ENCODE measurements around the gene ESPN.

Gene ESPN

DNA sequence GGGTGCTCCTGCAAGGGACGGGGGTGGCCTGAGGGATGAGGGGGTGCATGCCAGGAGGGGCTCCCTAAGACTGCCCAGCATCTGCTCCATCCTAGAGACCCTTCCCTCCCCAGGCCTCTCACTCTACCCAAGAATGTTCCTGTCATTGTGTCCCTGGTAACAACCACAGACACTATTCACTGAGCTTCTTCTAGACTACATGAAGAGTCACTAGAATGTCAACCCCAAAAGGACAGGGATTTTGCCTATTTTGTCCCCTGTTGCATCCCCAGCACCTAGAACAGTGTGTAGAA lies 38.5 kb downstream of the ESPN start:
- no peak for ATAC-seq
- TF ChIP-seq, protein P1, sequence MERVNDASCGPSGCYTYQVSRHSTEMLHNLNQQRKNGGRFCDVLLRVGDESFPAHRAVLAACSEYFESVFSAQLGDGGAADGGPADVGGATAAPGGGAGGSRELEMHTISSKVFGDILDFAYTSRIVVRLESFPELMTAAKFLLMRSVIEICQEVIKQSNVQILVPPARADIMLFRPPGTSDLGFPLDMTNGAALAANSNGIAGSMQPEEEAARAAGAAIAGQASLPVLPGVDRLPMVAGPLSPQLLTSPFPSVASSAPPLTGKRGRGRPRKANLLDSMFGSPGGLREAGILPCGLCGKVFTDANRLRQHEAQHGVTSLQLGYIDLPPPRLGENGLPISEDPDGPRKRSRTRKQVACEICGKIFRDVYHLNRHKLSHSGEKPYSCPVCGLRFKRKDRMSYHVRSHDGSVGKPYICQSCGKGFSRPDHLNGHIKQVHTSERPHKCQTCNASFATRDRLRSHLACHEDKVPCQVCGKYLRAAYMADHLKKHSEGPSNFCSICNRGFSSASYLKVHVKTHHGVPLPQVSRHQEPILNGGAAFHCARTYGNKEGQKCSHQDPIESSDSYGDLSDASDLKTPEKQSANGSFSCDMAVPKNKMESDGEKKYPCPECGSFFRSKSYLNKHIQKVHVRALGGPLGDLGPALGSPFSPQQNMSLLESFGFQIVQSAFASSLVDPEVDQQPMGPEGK (CRISPR knock-in tag; IDR thresholded peaks at IDR 0.05; ENCODE audit: borderline replicate concordance): no peak
- no peak for TF ChIP-seq ZNF70 (CRISPR knock-in tag; IDR thresholded peaks at IDR 0.05)
- no peak for TF ChIP-seq CSDC2 (CRISPR knock-in tag; IDR thresholded peaks at IDR 0.05)
- TF ChIP-seq, protein P2, sequence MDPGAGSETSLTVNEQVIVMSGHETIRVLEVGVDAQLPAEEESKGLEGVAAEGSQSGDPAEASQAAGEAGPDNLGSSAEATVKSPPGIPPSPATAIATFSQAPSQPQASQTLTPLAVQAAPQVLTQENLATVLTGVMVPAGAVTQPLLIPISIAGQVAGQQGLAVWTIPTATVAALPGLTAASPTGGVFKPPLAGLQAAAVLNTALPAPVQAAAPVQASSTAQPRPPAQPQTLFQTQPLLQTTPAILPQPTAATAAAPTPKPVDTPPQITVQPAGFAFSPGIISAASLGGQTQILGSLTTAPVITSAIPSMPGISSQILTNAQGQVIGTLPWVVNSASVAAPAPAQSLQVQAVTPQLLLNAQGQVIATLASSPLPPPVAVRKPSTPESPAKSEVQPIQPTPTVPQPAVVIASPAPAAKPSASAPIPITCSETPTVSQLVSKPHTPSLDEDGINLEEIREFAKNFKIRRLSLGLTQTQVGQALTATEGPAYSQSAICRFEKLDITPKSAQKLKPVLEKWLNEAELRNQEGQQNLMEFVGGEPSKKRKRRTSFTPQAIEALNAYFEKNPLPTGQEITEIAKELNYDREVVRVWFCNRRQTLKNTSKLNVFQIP (CRISPR knock-in tag; IDR thresholded peaks at IDR 0.05; ENCODE audit: borderline replicate concordance, low read depth): no peak
- TF ChIP-seq ZNF8 (CRISPR knock-in tag; IDR thresholded peaks at IDR 0.05): no peak
- TF ChIP-seq SNAI2 (CRISPR knock-in tag; IDR thresholded peaks at IDR 0.05): no peak
- no peak for TF ChIP-seq TCF4 (CRISPR knock-in tag; IDR thresholded peaks at IDR 0.05; ENCODE audit: borderline replicate concordance)
- no peak for TF ChIP-seq PPARA (CRISPR knock-in tag; IDR thresholded peaks at IDR 0.05; ENCODE audit: borderline replicate concordance)
- TF ChIP-seq, protein P3, sequence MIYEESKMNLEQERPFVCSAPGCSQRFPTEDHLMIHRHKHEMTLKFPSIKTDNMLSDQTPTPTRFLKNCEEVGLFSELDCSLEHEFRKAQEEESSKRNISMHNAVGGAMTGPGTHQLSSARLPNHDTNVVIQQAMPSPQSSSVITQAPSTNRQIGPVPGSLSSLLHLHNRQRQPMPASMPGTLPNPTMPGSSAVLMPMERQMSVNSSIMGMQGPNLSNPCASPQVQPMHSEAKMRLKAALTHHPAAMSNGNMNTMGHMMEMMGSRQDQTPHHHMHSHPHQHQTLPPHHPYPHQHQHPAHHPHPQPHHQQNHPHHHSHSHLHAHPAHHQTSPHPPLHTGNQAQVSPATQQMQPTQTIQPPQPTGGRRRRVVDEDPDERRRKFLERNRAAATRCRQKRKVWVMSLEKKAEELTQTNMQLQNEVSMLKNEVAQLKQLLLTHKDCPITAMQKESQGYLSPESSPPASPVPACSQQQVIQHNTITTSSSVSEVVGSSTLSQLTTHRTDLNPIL (CRISPR knock-in tag; IDR thresholded peaks at IDR 0.05; ENCODE audit: low read depth): no peak
- no peak for TF ChIP-seq OSR1 (CRISPR knock-in tag; IDR thresholded peaks at IDR 0.05)
- no peak for TF ChIP-seq ZFP30 (CRISPR knock-in tag; IDR thresholded peaks at IDR 0.05)
- no peak for TF ChIP-seq ZNF565 (CRISPR knock-in tag; conservative IDR thresholded peaks at IDR 0.05; ENCODE audit: low read depth)
- TF ChIP-seq BACH2 (CRISPR knock-in tag; IDR thresholded peaks at IDR 0.05; ENCODE audit: borderline replicate concordance): no peak

DNA sequence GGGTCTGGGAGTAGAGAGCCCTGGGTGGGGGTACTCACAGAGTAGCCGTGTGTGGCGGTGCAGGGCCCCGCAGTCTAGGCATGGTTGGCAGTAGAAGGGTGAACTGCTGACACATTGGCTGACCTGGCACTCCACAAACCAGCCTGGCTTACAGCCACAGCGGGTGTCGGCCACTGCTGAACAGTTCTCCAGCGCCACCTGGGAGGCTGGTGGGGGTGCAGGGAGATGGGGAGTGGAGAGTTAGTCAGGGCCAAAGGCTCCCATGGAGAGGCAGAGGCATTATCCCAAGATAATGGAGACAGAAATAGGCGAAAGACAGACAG lies 39.9 kb downstream of the ESPN start:
- TF ChIP-seq OSR1 (CRISPR knock-in tag; IDR thresholded peaks at IDR 0.05) (no peak), RARB (CRISPR knock-in tag; IDR thresholded peaks at IDR 0.05) (no peak), TCF4 (CRISPR knock-in tag; IDR thresholded peaks at IDR 0.05; ENCODE audit: borderline replicate concordance) (no peak), SNAI2 (CRISPR knock-in tag; IDR thresholded peaks at IDR 0.05) (no peak), PPARA (CRISPR knock-in tag; IDR thresholded peaks at IDR 0.05; ENCODE audit: borderline replicate concordance) (no peak), BACH2 (CRISPR knock-in tag; IDR thresholded peaks at IDR 0.05; ENCODE audit: borderline replicate concordance) (no peak), ZC3H10 (CRISPR knock-in tag; IDR thresholded peaks at IDR 0.05) (no peak), ARNTL (CRISPR knock-in tag; IDR thresholded peaks at IDR 0.05; ENCODE audit: borderline replicate concordance, low read depth) (no peak), ISL1 (CRISPR knock-in tag; IDR thresholded peaks at IDR 0.05) (no peak), TOX (CRISPR knock-in tag; IDR thresholded peaks at IDR 0.05; ENCODE audit: borderline replicate concordance) (no peak), ZNF70 (CRISPR knock-in tag; IDR thresholded peaks at IDR 0.05) (no peak), GLIS3 (CRISPR knock-in tag; IDR thresholded peaks at IDR 0.05) (no peak), ZFP3 (CRISPR knock-in tag; IDR thresholded peaks at IDR 0.05) (no peak), ESRRG (CRISPR knock-in tag; IDR thresholded peaks at IDR 0.05) (no peak), ZFP30 (CRISPR knock-in tag; IDR thresholded peaks at IDR 0.05) (no peak)
- TF ChIP-seq, protein P4, sequence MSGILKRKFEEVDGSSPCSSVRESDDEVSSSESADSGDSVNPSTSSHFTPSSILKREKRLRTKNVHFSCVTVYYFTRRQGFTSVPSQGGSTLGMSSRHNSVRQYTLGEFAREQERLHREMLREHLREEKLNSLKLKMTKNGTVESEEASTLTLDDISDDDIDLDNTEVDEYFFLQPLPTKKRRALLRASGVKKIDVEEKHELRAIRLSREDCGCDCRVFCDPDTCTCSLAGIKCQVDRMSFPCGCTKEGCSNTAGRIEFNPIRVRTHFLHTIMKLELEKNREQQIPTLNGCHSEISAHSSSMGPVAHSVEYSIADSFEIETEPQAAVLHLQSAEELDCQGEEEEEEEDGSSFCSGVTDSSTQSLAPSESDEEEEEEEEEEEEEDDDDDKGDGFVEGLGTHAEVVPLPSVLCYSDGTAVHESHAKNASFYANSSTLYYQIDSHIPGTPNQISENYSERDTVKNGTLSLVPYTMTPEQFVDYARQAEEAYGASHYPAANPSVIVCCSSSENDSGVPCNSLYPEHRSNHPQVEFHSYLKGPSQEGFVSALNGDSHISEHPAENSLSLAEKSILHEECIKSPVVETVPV (CRISPR knock-in tag; IDR thresholded peaks at IDR 0.05): no peak
- TF ChIP-seq, protein P2 (CRISPR knock-in tag; IDR thresholded peaks at IDR 0.05; ENCODE audit: borderline replicate concordance, low read depth): no peak
- TF ChIP-seq, protein P5, sequence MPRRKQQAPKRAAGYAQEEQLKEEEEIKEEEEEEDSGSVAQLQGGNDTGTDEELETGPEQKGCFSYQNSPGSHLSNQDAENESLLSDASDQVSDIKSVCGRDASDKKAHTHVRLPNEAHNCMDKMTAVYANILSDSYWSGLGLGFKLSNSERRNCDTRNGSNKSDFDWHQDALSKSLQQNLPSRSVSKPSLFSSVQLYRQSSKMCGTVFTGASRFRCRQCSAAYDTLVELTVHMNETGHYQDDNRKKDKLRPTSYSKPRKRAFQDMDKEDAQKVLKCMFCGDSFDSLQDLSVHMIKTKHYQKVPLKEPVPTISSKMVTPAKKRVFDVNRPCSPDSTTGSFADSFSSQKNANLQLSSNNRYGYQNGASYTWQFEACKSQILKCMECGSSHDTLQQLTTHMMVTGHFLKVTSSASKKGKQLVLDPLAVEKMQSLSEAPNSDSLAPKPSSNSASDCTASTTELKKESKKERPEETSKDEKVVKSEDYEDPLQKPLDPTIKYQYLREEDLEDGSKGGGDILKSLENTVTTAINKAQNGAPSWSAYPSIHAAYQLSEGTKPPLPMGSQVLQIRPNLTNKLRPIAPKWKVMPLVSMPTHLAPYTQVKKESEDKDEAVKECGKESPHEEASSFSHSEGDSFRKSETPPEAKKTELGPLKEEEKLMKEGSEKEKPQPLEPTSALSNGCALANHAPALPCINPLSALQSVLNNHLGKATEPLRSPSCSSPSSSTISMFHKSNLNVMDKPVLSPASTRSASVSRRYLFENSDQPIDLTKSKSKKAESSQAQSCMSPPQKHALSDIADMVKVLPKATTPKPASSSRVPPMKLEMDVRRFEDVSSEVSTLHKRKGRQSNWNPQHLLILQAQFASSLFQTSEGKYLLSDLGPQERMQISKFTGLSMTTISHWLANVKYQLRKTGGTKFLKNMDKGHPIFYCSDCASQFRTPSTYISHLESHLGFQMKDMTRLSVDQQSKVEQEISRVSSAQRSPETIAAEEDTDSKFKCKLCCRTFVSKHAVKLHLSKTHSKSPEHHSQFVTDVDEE (CRISPR knock-in tag; IDR thresholded peaks at IDR 0.05): no peak
- TF ChIP-seq, protein P1 (CRISPR knock-in tag; IDR thresholded peaks at IDR 0.05; ENCODE audit: borderline replicate concordance): no peak
- TF ChIP-seq, protein P3 (CRISPR knock-in tag; IDR thresholded peaks at IDR 0.05; ENCODE audit: low read depth): no peak
- no peak for ATAC-seq
